Measurements from ENCODE around the gene PHLDB1. TPM values are rescaled to one million over a fixed set of nuclear protein-coding genes. Genes with fewer than 3 reads are reported as not detected.
"Not testable (repeated sequence)": the region's sequence is repeated elsewhere in the genome, so short reads cannot be mapped to it uniquely, and the experiment has no call there.

PHLDB1 gene
- 1 to 10 TPM; 1.9 to 2.4 TPM for total RNA-seq
- polyA plus RNA-seq: 0.82 TPM

- H3K4me3 ChIP-seq (ENCODE audit: low read length): peak within 1 kb of the TSS; percentile 62
- H3K27ac ChIP-seq (ENCODE audit: low read depth, low read length): peak within 1 kb of the TSS; percentile 69
Measured at GRCh38 chr11:118607401-118608359, at the start of gene PHLDB1. TSS of gene PHLDB1 (plus strand) at chr11:118607615. CDS start at chr11:118613837, 6,222 bp downstream.

GRCh38 chr11:118560806-118561205, 46.6 kb upstream of the PHLDB1 start:
- no peaks in the 10 kb centered on the region for H3K9me3 Mint-ChIP-seq
- H3K9me3 ChIP-seq (ENCODE audit: low read length): no peaks in the 10 kb centered on the region
- CTCF ChIA-PET: no interaction called here
- POLR2A ChIA-PET: no interaction called here
- peaks cover 6% of the 10 kb centered on the region for H3K36me3 ChIP-seq (ENCODE audit: insufficient read depth, low read length)
- H3K27me3 ChIP-seq (ENCODE audit: insufficient read depth, low read length, poor library complexity, severe bottlenecking): no peaks in the 10 kb centered on the region
- no peaks in the 10 kb centered on the region for H3K4me1 ChIP-seq (ENCODE audit: insufficient read depth, low read length)
- H3K27me3 Mint-ChIP-seq: no peaks in the 10 kb centered on the region
- H3K27ac ChIP-seq (ENCODE audit: low read depth, low read length): no peak overlapping the region
- no peak for DNase-seq
- H3K4me1 Mint-ChIP-seq: peaks cover 14 to 25% (median 23%) of the 10 kb centered on the region in 3 donors
- peak overlapping the region in 1 of 7 donors; percentile 31 for H3K4me3 Mint-ChIP-seq
- H3K4me3 ChIP-seq (ENCODE audit: low read length): no peak overlapping the region
- peaks cover 3 to 37% (median 10%) of the 10 kb centered on the region in 3 donors for H3K36me3 Mint-ChIP-seq
- no peak overlapping the region for H3K27ac Mint-ChIP-seq

More at GRCh38 chr11:118607401-118608359, at the start of gene PHLDB1:
- Mint-ChIP-seq H3K36me3 (peaks cover 0 to 7% (median 2%) of the 10 kb centered on the region in 3 donors), H3K4me3 (peak within 1 kb of the TSS; percentile 76 to 95 (median 83)), H3K9me3 (no peaks in the 10 kb centered on the region), H3K27ac (peak within 1 kb of the TSS; percentile 54 to 98 (median 92)), H3K4me1 (peaks cover 21 to 28% (median 23%) of the 10 kb centered on the region in 3 donors), H3K27me3 (peaks cover 0 to 2% of the 10 kb centered on the region in 2 donors)
- Histone ChIP-seq H3K36me3 (ENCODE audit: insufficient read depth, low read length) (no peaks in the 10 kb centered on the region), H3K9me3 (ENCODE audit: low read length) (no peaks in the 10 kb centered on the region), H3K27me3 (ENCODE audit: insufficient read depth, low read length, poor library complexity, severe bottlenecking) (no peaks in the 10 kb centered on the region), H3K4me1 (ENCODE audit: insufficient read depth, low read length) (peaks cover 22% of the 10 kb centered on the region)
- peak; percentile 27 to 70 (median 50) for DNase-seq
- ChIA-PET POLR2A (interaction anchor here (0.6 to 1.0 kb wide), 2 partner anchors 34 to 369 kb away, joined by 3 read pairs; no protein-coding TSS in a partner anchor), CTCF (interaction anchor here (1.0 to 7.7 kb wide), 5 partner anchors 12 to 390 kb away, joined by 3 to 57 read pairs (median 4); partner anchors contain the start of gene CENATAC)

- no peak for DNase-seq
- Histone ChIP-seq H3K36me3 (ENCODE audit: insufficient read depth, low read length) (no peaks in the 10 kb centered on the region), H3K4me3 (ENCODE audit: low read length) (no peak overlapping the region), H3K27ac (ENCODE audit: low read depth, low read length) (no peak overlapping the region), H3K4me1 (ENCODE audit: insufficient read depth, low read length) (no peaks in the 10 kb centered on the region), H3K9me3 (ENCODE audit: low read length) (no peaks in the 10 kb centered on the region), H3K27me3 (ENCODE audit: insufficient read depth, low read length, poor library complexity, severe bottlenecking) (no peaks in the 10 kb centered on the region)
- Mint-ChIP-seq H3K36me3 (peaks cover 0 to 12% (median 6%) of the 10 kb centered on the region in 3 donors), H3K4me3 (peak overlapping the region; percentile 64 to 97 (median 77)), H3K9me3 (no peaks in the 10 kb centered on the region), H3K27ac (peak overlapping the region in 7 of 8 donors; percentile 61 to 91 (median 84)), H3K4me1 (peaks cover 18 to 29% (median 27%) of the 10 kb centered on the region in 3 donors), H3K27me3 (no peaks in the 10 kb centered on the region)
- ChIA-PET CTCF (interaction anchor here (1.1 kb wide), 1 partner anchor 18 kb away, joined by 3 read pairs; no protein-coding TSS in a partner anchor), POLR2A (no interaction called here)
Measured at GRCh38 chr11:118565051-118565450, 42.4 kb upstream of the PHLDB1 start.

- Mint-ChIP-seq H3K27me3 (no peaks in the 10 kb centered on the region), H3K36me3 (peaks cover 0 to 18% (median 1%) of the 10 kb centered on the region in 3 donors), H3K4me3 (peak overlapping the region in 3 of 7 donors; percentile 19 to 41 (median 34)), H3K27ac (peak overlapping the region in 1 of 8 donors; percentile 47), H3K4me1 (peaks cover 36 to 43% (median 42%) of the 10 kb centered on the region in 3 donors), H3K9me3 (no peaks in the 10 kb centered on the region)
- no peak overlapping the region for H3K27ac ChIP-seq (ENCODE audit: low read depth, low read length)
- H3K4me1 ChIP-seq (ENCODE audit: insufficient read depth, low read length): peaks cover 23% of the 10 kb centered on the region
- no peak overlapping the region for H3K4me3 ChIP-seq (ENCODE audit: low read length)
- no peaks in the 10 kb centered on the region for H3K27me3 ChIP-seq (ENCODE audit: insufficient read depth, low read length, poor library complexity, severe bottlenecking)
- DNase-seq: no peak
- no peaks in the 10 kb centered on the region for H3K36me3 ChIP-seq (ENCODE audit: insufficient read depth, low read length)
- POLR2A ChIA-PET: interaction anchor here (0.6 kb wide), 1 partner anchor 173 kb away, joined by 5 read pairs; no protein-coding TSS in a partner anchor
- no peaks in the 10 kb centered on the region for H3K9me3 ChIP-seq (ENCODE audit: low read length)
- CTCF ChIA-PET: interaction anchor here (0.5 to 1.9 kb wide), 4 partner anchors 9 to 415 kb away, joined by 3 to 4 read pairs (median 3); no protein-coding TSS in a partner anchor
Measured at GRCh38 chr11:118569670-118570069, 37.7 kb upstream of the PHLDB1 start.

GRCh38 chr11:118570787-118571186, 36.6 kb upstream of the PHLDB1 start:
- peaks cover 0 to 22% (median 1%) of the 10 kb centered on the region in 3 donors for H3K36me3 Mint-ChIP-seq
- peaks cover 39 to 43% (median 43%) of the 10 kb centered on the region in 3 donors for H3K4me1 Mint-ChIP-seq
- Histone ChIP-seq H3K9me3 (ENCODE audit: low read length) (no peaks in the 10 kb centered on the region), H3K27ac (ENCODE audit: low read depth, low read length) (no peak overlapping the region), H3K36me3 (ENCODE audit: insufficient read depth, low read length) (no peaks in the 10 kb centered on the region), H3K4me3 (ENCODE audit: low read length) (no peak overlapping the region), H3K27me3 (ENCODE audit: insufficient read depth, low read length, poor library complexity, severe bottlenecking) (no peaks in the 10 kb centered on the region), H3K4me1 (ENCODE audit: insufficient read depth, low read length) (peaks cover 33% of the 10 kb centered on the region)
- ChIA-PET POLR2A (interaction anchor here (0.6 kb wide), 1 partner anchor 78 kb away, joined by 3 read pairs; no protein-coding TSS in a partner anchor), CTCF (interaction anchor here (1.9 kb wide), 1 partner anchor 24 kb away, joined by 4 read pairs; no protein-coding TSS in a partner anchor)
- no peak for DNase-seq
- H3K4me3 Mint-ChIP-seq: peak overlapping the region in 4 of 7 donors; percentile 87 to 97 (median 96)
- H3K27ac Mint-ChIP-seq: peak overlapping the region in 7 of 8 donors; percentile 89 to 99 (median 98)
- H3K9me3 Mint-ChIP-seq: no peaks in the 10 kb centered on the region
- H3K27me3 Mint-ChIP-seq: no peaks in the 10 kb centered on the region

- Mint-ChIP-seq H3K4me3 (peak overlapping the region; percentile 87 to 99 (median 96)), H3K4me1 (peaks cover 43 to 48% (median 47%) of the 10 kb centered on the region in 3 donors), H3K36me3 (peaks cover 0 to 27% (median under 1%) of the 10 kb centered on the region in 3 donors), H3K27ac (peak overlapping the region; percentile 89 to 99 (median 98))
- not testable (repeated sequence) for H3K9me3 ChIP-seq (ENCODE audit: low read length); H3K36me3 ChIP-seq (ENCODE audit: insufficient read depth, low read length); H3K9me3 Mint-ChIP-seq; H3K27me3 ChIP-seq (ENCODE audit: insufficient read depth, low read length, poor library complexity, severe bottlenecking); DNase-seq; H3K27me3 Mint-ChIP-seq
- POLR2A ChIA-PET: interaction anchor here (0.8 to 1.5 kb wide), 3 partner anchors 173 to 305 kb away, joined by 3 to 9 read pairs (median 5); partner anchors contain the start of gene DDX6
- Histone ChIP-seq H3K27ac (ENCODE audit: low read depth, low read length) (peak overlapping the region; percentile 98), H3K4me1 (ENCODE audit: insufficient read depth, low read length) (peaks cover 39% of the 10 kb centered on the region), H3K4me3 (ENCODE audit: low read length) (peak overlapping the region; percentile 83)
- CTCF ChIA-PET: interaction anchor here (1.0 to 1.4 kb wide), 2 partner anchors 12 to 15 kb away, joined by 3 to 4 read pairs; no protein-coding TSS in a partner anchor
Measured at GRCh38 chr11:118571701-118572060, 35.7 kb upstream of the PHLDB1 start.

- H3K4me1 ChIP-seq (ENCODE audit: insufficient read depth, low read length): peaks cover 43% of the 10 kb centered on the region
- no peaks in the 10 kb centered on the region for H3K9me3 ChIP-seq (ENCODE audit: low read length)
- no peaks in the 10 kb centered on the region for H3K36me3 ChIP-seq (ENCODE audit: insufficient read depth, low read length)
- H3K4me1 Mint-ChIP-seq: peaks cover 46 to 55% (median 53%) of the 10 kb centered on the region in 3 donors
- H3K4me3 Mint-ChIP-seq: peak within 1 kb of the TSS; percentile 87 to 99 (median 96)
- no peaks in the 10 kb centered on the region for H3K27me3 ChIP-seq (ENCODE audit: insufficient read depth, low read length, poor library complexity, severe bottlenecking)
- peak; percentile 69 to 88 (median 78) for DNase-seq
- ChIA-PET CTCF (interaction anchor here (1.0 to 1.5 kb wide), 4 partner anchors 11 to 39 kb away, joined by 3 to 4 read pairs (median 3); partner anchors contain the start of gene PHLDB1), POLR2A (interaction anchor here (0.8 to 1.5 kb wide), 5 partner anchors 35 to 304 kb away, joined by 3 to 9 read pairs (median 4); partner anchors contain the start of genes DDX6, PHLDB1 and TMEM25)
- peak within 1 kb of the TSS; percentile 89 to 99 (median 98) for H3K27ac Mint-ChIP-seq
- no peaks in the 10 kb centered on the region for H3K27me3 Mint-ChIP-seq
- H3K9me3 Mint-ChIP-seq: no peaks in the 10 kb centered on the region
- peak within 1 kb of the TSS; percentile 83 for H3K4me3 ChIP-seq (ENCODE audit: low read length)
- peak within 1 kb of the TSS; percentile 98 for H3K27ac ChIP-seq (ENCODE audit: low read depth, low read length)
- peaks cover 0 to 32% (median 0%) of the 10 kb centered on the region in 3 donors for H3K36me3 Mint-ChIP-seq
Measured at GRCh38 chr11:118572061-118572980, 35.1 kb upstream of the PHLDB1 start, which contains the start of gene ARCN1. TSS of gene ARCN1 (plus strand) at chr11:118572409. CDS start at chr11:118572548, 139 bp downstream.
